Measurements from ENCODE around the gene GEMIN2.
A peak's percentile ranks its signal among the peaks of the same experiment; 100 is the strongest.

Gene GEMIN2

DNA sequence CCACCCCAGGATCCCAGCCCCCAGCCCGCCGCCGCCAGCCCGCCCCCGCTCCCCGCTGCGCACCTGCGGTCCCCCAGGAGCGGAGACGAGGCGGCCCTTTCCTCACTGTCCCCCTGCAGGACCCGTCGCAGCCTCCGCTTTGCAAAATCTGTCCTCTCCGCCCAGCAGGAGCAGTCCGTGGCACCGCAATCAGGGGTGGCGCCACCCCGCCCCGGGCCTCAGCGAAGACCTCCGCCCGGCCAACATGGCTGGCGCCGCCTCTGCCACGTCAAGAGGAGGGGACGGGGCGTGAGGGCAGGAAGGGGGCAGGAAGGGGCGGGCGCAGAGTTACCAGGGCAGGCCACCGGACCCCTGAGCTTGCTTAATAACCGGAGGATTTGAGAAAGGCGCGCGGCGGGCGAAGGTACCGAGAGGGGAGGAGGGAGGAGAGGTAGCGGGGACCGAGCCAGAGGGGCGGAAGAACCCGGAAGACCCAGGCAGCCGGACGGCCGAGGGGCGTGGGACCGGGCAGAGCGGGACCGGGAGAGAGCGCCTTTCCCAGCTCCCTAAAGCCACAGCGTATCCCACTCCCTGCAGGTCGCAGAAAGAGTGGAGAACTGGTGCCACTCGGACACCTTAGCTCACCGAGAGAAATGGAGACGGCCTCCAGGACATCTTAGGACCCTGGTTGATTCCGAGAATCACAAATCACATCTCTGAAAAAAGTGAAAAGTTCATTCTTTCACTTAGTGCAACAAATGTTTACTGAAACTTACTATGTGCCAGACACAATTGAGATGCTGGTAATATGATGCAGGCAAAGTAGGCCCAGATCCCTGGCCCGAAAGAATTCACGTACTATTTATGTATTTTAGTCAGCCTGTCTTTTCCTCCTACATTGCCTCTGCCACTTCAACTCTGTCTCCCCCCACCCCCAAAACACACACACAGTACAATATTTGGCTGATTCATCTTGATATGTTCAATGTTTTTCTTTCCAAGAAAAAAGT, 10.9 kb upstream of the GEMIN2 start, which contains the start of gene SEC23A (continued):
- peak; percentile 50 for TF ChIP-seq ZFHX2 (tag by site-specific recombination; conservative IDR thresholded peaks at IDR 0.05)
- no peak for TF ChIP-seq ZNF155 (tag by site-specific recombination; IDR thresholded peaks at IDR 0.05)
- peak; percentile 55; the same call in 1 of the 2 replicates for TF ChIP-seq KLF7 (tag by site-specific recombination; IDR thresholded peaks at IDR 0.05; ENCODE audit: borderline replicate concordance)
- TF ChIP-seq ZBTB48 (tag by site-specific recombination; IDR thresholded peaks at IDR 0.05), result peak; percentile 82
- peak; percentile 86 for TF ChIP-seq KLF8 (tag by site-specific recombination; IDR thresholded peaks at IDR 0.05)
- no peak for TF ChIP-seq ZNF157 (tag by site-specific recombination; IDR thresholded peaks at IDR 0.05)
- TF ChIP-seq GLI2 (tag by site-specific recombination; IDR thresholded peaks at IDR 0.05; ENCODE audit: borderline replicate concordance, low read depth), result no peak
- peak; percentile 88 for TF ChIP-seq ZBTB20 (tag by site-specific recombination; IDR thresholded peaks at IDR 0.05)
- TF ChIP-seq, protein P1, sequence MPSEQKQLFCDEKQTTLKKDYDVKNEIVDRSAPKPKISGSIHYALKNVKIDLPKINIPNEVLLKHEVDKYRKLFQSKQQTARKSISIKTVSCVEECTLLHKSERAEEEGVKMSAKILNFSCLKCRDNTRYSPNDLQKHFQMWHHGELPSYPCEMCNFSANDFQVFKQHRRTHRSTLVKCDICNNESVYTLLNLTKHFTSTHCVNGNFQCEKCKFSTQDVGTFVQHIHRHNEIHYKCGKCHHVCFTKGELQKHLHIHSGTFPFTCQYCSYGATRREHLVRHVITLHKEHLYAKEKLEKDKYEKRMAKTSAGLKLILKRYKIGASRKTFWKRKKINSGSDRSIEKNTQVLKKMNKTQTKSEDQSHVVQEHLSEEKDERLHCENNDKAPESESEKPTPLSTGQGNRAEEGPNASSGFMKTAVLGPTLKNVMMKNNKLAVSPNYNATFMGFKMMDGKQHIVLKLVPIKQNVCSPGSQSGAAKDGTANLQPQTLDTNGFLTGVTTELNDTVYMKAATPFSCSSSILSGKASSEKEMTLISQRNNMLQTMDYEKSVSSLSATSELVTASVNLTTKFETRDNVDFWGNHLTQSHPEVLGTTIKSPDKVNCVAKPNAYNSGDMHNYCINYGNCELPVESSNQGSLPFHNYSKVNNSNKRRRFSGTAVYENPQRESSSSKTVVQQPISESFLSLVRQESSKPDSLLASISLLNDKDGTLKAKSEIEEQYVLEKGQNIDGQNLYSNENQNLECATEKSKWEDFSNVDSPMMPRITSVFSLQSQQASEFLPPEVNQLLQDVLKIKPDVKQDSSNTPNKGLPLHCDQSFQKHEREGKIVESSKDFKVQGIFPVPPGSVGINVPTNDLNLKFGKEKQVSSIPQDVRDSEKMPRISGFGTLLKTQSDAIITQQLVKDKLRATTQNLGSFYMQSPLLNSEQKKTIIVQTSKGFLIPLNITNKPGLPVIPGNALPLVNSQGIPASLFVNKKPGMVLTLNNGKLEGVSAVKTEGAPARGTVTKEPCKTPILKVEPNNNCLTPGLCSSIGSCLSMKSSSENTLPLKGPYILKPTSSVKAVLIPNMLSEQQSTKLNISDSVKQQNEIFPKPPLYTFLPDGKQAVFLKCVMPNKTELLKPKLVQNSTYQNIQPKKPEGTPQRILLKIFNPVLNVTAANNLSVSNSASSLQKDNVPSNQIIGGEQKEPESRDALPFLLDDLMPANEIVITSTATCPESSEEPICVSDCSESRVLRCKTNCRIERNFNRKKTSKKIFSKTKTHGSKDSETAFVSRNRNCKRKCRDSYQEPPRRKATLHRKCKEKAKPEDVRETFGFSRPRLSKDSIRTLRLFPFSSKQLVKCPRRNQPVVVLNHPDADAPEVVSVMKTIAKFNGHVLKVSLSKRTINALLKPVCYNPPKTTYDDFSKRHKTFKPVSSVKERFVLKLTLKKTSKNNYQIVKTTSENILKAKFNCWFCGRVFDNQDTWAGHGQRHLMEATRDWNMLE (tag by site-specific recombination; conservative IDR thresholded peaks at IDR 0.05; ENCODE audit: low read depth), result no peak
- TF ChIP-seq, protein P2, sequence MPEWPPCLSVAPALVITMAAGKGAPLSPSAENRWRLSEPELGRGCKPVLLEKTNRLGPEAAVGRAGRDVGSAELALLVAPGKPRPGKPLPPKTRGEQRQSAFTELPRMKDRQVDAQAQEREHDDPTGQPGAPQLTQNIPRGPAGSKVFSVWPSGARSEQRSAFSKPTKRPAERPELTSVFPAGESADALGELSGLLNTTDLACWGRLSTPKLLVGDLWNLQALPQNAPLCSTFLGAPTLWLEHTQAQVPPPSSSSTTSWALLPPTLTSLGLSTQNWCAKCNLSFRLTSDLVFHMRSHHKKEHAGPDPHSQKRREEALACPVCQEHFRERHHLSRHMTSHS (tag by site-specific recombination; IDR thresholded peaks at IDR 0.05), result no peak
- no peak for TF ChIP-seq ZNF701 (tag by site-specific recombination; IDR thresholded peaks at IDR 0.05)
- TF ChIP-seq, protein P3, sequence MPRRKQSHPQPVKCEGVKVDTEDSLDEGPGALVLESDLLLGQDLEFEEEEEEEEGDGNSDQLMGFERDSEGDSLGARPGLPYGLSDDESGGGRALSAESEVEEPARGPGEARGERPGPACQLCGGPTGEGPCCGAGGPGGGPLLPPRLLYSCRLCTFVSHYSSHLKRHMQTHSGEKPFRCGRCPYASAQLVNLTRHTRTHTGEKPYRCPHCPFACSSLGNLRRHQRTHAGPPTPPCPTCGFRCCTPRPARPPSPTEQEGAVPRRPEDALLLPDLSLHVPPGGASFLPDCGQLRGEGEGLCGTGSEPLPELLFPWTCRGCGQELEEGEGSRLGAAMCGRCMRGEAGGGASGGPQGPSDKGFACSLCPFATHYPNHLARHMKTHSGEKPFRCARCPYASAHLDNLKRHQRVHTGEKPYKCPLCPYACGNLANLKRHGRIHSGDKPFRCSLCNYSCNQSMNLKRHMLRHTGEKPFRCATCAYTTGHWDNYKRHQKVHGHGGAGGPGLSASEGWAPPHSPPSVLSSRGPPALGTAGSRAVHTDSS (tag by site-specific recombination; IDR thresholded peaks at IDR 0.05), result no peak
- no peak for TF ChIP-seq TRIM28 (IDR thresholded peaks at IDR 0.05; ENCODE audit: borderline replicate concordance, low read length)
- no peak for TF ChIP-seq ZNF664 (tag by site-specific recombination; IDR thresholded peaks at IDR 0.05)
- no peak for TF ChIP-seq TCF7L2 (IDR thresholded peaks at IDR 0.05; ENCODE audit: borderline replicate concordance, low read depth, low read length)
- no peak for TF ChIP-seq ZNF416 (tag by site-specific recombination; IDR thresholded peaks at IDR 0.05)
- TF ChIP-seq, protein P4, sequence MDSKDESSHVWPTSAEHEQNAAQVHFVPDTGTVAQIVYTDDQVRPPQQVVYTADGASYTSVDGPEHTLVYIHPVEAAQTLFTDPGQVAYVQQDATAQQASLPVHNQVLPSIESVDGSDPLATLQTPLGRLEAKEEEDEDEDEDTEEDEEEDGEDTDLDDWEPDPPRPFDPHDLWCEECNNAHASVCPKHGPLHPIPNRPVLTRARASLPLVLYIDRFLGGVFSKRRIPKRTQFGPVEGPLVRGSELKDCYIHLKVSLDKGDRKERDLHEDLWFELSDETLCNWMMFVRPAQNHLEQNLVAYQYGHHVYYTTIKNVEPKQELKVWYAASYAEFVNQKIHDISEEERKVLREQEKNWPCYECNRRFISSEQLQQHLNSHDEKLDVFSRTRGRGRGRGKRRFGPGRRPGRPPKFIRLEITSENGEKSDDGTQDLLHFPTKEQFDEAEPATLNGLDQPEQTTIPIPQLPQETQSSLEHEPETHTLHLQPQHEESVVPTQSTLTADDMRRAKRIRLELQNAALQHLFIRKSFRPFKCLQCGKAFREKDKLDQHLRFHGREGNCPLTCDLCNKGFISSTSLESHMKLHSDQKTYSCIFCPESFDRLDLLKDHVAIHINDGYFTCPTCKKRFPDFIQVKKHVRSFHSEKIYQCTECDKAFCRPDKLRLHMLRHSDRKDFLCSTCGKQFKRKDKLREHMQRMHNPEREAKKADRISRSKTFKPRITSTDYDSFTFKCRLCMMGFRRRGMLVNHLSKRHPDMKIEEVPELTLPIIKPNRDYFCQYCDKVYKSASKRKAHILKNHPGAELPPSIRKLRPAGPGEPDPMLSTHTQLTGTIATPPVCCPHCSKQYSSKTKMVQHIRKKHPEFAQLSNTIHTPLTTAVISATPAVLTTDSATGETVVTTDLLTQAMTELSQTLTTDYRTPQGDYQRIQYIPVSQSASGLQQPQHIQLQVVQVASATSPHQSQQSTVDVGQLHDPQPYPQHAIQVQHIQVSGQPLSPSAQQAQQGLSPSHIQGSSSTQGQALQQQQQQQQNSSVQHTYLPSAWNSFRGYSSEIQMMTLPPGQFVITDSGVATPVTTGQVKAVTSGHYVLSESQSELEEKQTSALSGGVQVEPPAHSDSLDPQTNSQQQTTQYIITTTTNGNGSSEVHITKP (tag by site-specific recombination; IDR thresholded peaks at IDR 0.05), result peak; percentile 78
- peak; percentile 82 for TF ChIP-seq KLF9 (tag by site-specific recombination; IDR thresholded peaks at IDR 0.05; ENCODE audit: low read depth)
- TF ChIP-seq, protein P5, sequence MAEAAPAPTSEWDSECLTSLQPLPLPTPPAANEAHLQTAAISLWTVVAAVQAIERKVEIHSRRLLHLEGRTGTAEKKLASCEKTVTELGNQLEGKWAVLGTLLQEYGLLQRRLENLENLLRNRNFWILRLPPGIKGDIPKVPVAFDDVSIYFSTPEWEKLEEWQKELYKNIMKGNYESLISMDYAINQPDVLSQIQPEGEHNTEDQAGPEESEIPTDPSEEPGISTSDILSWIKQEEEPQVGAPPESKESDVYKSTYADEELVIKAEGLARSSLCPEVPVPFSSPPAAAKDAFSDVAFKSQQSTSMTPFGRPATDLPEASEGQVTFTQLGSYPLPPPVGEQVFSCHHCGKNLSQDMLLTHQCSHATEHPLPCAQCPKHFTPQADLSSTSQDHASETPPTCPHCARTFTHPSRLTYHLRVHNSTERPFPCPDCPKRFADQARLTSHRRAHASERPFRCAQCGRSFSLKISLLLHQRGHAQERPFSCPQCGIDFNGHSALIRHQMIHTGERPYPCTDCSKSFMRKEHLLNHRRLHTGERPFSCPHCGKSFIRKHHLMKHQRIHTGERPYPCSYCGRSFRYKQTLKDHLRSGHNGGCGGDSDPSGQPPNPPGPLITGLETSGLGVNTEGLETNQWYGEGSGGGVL (tag by site-specific recombination; IDR thresholded peaks at IDR 0.05), result peak; percentile 57
- TF ChIP-seq SP2 (tag by site-specific recombination; IDR thresholded peaks at IDR 0.05), result peak; percentile 89
- TF ChIP-seq, protein P6, sequence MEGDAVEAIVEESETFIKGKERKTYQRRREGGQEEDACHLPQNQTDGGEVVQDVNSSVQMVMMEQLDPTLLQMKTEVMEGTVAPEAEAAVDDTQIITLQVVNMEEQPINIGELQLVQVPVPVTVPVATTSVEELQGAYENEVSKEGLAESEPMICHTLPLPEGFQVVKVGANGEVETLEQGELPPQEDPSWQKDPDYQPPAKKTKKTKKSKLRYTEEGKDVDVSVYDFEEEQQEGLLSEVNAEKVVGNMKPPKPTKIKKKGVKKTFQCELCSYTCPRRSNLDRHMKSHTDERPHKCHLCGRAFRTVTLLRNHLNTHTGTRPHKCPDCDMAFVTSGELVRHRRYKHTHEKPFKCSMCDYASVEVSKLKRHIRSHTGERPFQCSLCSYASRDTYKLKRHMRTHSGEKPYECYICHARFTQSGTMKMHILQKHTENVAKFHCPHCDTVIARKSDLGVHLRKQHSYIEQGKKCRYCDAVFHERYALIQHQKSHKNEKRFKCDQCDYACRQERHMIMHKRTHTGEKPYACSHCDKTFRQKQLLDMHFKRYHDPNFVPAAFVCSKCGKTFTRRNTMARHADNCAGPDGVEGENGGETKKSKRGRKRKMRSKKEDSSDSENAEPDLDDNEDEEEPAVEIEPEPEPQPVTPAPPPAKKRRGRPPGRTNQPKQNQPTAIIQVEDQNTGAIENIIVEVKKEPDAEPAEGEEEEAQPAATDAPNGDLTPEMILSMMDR (tag by site-specific recombination; IDR thresholded peaks at IDR 0.05), result peak; percentile 76
- no peak for TF ChIP-seq ZNF169 (tag by site-specific recombination; IDR thresholded peaks at IDR 0.05)
- no peak for TF ChIP-seq ZNF660 (tag by site-specific recombination; IDR thresholded peaks at IDR 0.05)

Measured in HEK293 (cell line).